Measurements from ENCODE around the gene PSMD7.
"Not testable (repeated sequence)": the region's sequence is repeated elsewhere in the genome, so short reads cannot be mapped to it uniquely, and the experiment has no call there.

Gene PSMD7

GRCh38 chr16:74297145-74297665 is 591 bp downstream of the PSMD7 start:
- DNase-seq (ENCODE audit: low read depth), result peak; percentile 9

GRCh38 chr16:74298104-74298503 is 1.5 kb downstream of the PSMD7 start:
- no peak for DNase-seq (ENCODE audit: low read depth)

GRCh38 chr16:74302341-74302740 is 5.7 kb downstream of the PSMD7 start:
- DNase-seq (ENCODE audit: low read depth), result no peak

- DNase-seq (ENCODE audit: low read depth), result no peak
Observed at GRCh38 chr16:74304164-74304834, 7.7 kb downstream of the PSMD7 start.

GRCh38 chr16:74304835-74305176 is 8.2 kb downstream of the PSMD7 start:
- DNase-seq (ENCODE audit: low read depth), result no peak

- no peak for DNase-seq (ENCODE audit: low read depth)
Observed at GRCh38 chr16:74305281-74305680, 8.7 kb downstream of the PSMD7 start.

GRCh38 chr16:74305978-74306784 is 9.6 kb downstream of the PSMD7 start:
- DNase-seq (ENCODE audit: low read depth), result no peak

GRCh38 chr16:74307383-74307782 is 10.8 kb downstream of the PSMD7 start:
- no peak for DNase-seq (ENCODE audit: low read depth)

- DNase-seq (ENCODE audit: low read depth), result no peak
Observed at GRCh38 chr16:74309789-74310781, 13.5 kb downstream of the PSMD7 start.

GRCh38 chr16:74315059-74315458 is 18.4 kb downstream of the PSMD7 start:
- no peak for DNase-seq (ENCODE audit: low read depth)

- no peak for DNase-seq (ENCODE audit: low read depth)
Observed at GRCh38 chr16:74320707-74321106, 24.1 kb downstream of the PSMD7 start.

- DNase-seq (ENCODE audit: low read depth), result no peak
Observed at GRCh38 chr16:74321356-74321755, 24.7 kb downstream of the PSMD7 start.

- no peak for DNase-seq (ENCODE audit: low read depth)
Observed at GRCh38 chr16:74322301-74322710, 25.7 kb downstream of the PSMD7 start.

GRCh38 chr16:74324777-74325176 is 28.2 kb downstream of the PSMD7 start:
- not testable (repeated sequence) for DNase-seq (ENCODE audit: low read depth)

- no peak for DNase-seq (ENCODE audit: low read depth)
Observed at GRCh38 chr16:74325641-74326040, 29.0 kb downstream of the PSMD7 start.

- DNase-seq (ENCODE audit: low read depth), result not testable (repeated sequence)
Observed at GRCh38 chr16:74328346-74328745, 31.7 kb downstream of the PSMD7 start.

GRCh38 chr16:74332469-74332868 is 35.9 kb downstream of the PSMD7 start:
- not testable (repeated sequence) for DNase-seq (ENCODE audit: low read depth)

- not testable (repeated sequence) for DNase-seq (ENCODE audit: low read depth)
Observed at GRCh38 chr16:74337506-74337905, 40.9 kb downstream of the PSMD7 start.

GRCh38 chr16:74339226-74339625 is 42.6 kb downstream of the PSMD7 start:
- DNase-seq (ENCODE audit: low read depth), result not testable (repeated sequence)

GRCh38 chr16:74353038-74353437 is 56.4 kb downstream of the PSMD7 start:
- not testable (repeated sequence) for DNase-seq (ENCODE audit: low read depth)

Measured in stimulated activated CD4-positive, alpha-beta T cell treated with anti-CD3 and anti-CD28 coated beads, Interleukin-2, amount 100 ng/mL, for 4 hours (primary cell).